GM23248 (cell line): Measurements from ENCODE around the gene PDXDC1.
"Not testable (repeated sequence)": the region's sequence is repeated elsewhere in the genome, so short reads cannot be mapped to it uniquely, and the experiment has no call there.

Experiments
- EZH2 ChIP-seq: fragments of 200-600 bp; sonication (generic); IDR thresholded peaks from 2 replicates; pipeline ENCODE4 v1.6.1; 2018; ENCODE audit warnings: antibody characterized with exemption, mild to moderate bottlenecking; ENCODE audit not compliant: insufficient read depth, poor library complexity, severe bottlenecking
- EZH2phosphoT487 ChIP-seq: fragments of 200-600 bp; sonication (generic); IDR thresholded peaks from 2 replicates; pipeline ENCODE4 v1.6.1; 2018; ENCODE audit warnings: antibody characterized with exemption, moderate library complexity, mild to moderate bottlenecking, low read depth; ENCODE audit not compliant: insufficient read depth

DNA sequence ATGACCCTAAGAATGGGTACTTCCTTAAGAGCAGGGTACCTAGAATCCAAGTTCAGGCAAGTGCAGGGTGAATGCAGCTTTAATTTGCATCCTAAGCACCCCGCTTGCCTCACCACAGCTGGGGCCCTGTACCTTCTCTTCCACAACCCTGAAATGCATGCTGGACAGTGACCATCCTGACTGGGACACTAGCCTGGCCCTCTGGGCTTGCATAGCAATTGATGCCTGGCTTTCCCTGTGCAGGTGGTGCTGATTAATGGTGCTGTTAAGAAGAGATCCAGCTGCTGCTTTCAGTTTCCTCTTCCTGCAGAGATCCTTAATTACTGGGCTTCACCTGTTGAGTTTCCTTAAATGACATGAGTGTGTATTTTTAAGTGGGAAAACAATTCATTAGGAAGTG, 209.2 kb downstream of the PDXDC1 start:
- not testable (repeated sequence) for TF ChIP-seq EZH2, EZH2phosphoT487
